ENCODE results near the gene MINDY2. TPM values are rescaled to one million over a fixed set of nuclear protein-coding genes. Genes with fewer than 3 reads are reported as not detected.

MINDY2 gene
- total and polyA plus RNA-seq, 10 of the 15 experiments (the other 5 are each of a cell fraction or from before 2014, with no cell fraction given) = 0.73 to 9.4 (median 3.3) TPM

- peak overlapping the region; percentile 61 for H3K4me2 ChIP-seq (ENCODE audit: control insufficient read depth, insufficient read depth)
- peak overlapping the region; percentile 87 for H3K9ac ChIP-seq (ENCODE audit: control insufficient read depth, insufficient read depth, low read length)
- CTCF ChIA-PET = interaction anchor here (2.2 kb wide), 1 partner anchor 22 kb away, joined by 10 read pairs; the partner anchor contains the start of gene MINDY2
- no peaks in the 10 kb centered on the region for H3K4me1 ChIP-seq (ENCODE audit: control insufficient read depth, insufficient read depth, low read length)
- under 1% methylated on average over 14 of the region's 14 CpGs for WGBS (ENCODE audit: insufficient coverage, insufficient replicate concordance, low lambda C conversion rate, missing lambda C conversion rate)
- no peak for DNase-seq (ENCODE audit: low read depth, low spot score)
- ATAC-seq = peak; percentile 6
- H3K36me3 ChIP-seq (ENCODE audit: control insufficient read depth in 2 of 2, insufficient read depth in 2 of 2, low read length in 1 of 2) = no peaks in the 10 kb centered on the region
- peak overlapping the region; percentile 14; the same call in 1 of the 2 replicates for H2AFZ ChIP-seq (ENCODE audit: control insufficient read depth, low read depth, low read length)
- H4K20me1 ChIP-seq (ENCODE audit: control insufficient read depth, insufficient read depth) = no peaks in the 10 kb centered on the region
- in situ Hi-C loops (cut with MboI) (no loop called here), intact Hi-C loops (cut with micrococcal nuclease; ENCODE audit: unreplicated experiment) (loop anchor here (5.0 to 10.0 kb wide), 2 partner anchors 293 to 521 kb away; no protein-coding TSS in a partner anchor)
- SMC1A ChIA-PET (ENCODE audit: uncharacterized antibody, unreplicated experiment) = interaction anchor here (0.6 to 4.6 kb wide), 11 partner anchors 10 to 479 kb away, joined by 3 to 40 read pairs (median 4); partner anchors contain the start of gene MINDY2
- peak overlapping the region; percentile 94 for H3K4me3 ChIP-seq
- POLR2A ChIA-PET = interaction anchor here (0.6 to 2.3 kb wide), 3 partner anchors 12 to 162 kb away, joined by 3 to 10 read pairs (median 8); no protein-coding TSS in a partner anchor
- no peaks in the 10 kb centered on the region for H3K9me3 ChIP-seq (replicated peaks; ENCODE audit: control insufficient read depth, insufficient read depth, low read length)
- no TSS peak for BruUV-seq (replicated peaks)
- peak overlapping the region; percentile 91 for H3K27ac ChIP-seq (ENCODE audit: control insufficient read depth, insufficient read depth)
- no peak for FAIRE-seq
- RAD21 ChIA-PET (ENCODE audit: unreplicated experiment) = interaction anchor here (1.0 to 2.4 kb wide), 5 partner anchors 23 to 520 kb away, joined by 4 to 11 read pairs (median 6); partner anchors contain the start of gene MINDY2
- no peaks in the 10 kb centered on the region for H3K27me3 ChIP-seq (replicated peaks in 1 of 2; ENCODE audit: control insufficient read depth in 2 of 2, insufficient read depth in 2 of 2, low read length in 1 of 2)
- peaks cover 62% of the 10 kb centered on the region for H3K79me2 ChIP-seq (ENCODE audit: control insufficient read depth, insufficient read depth, low read length)
- TF ChIP-seq, protein P1, sequence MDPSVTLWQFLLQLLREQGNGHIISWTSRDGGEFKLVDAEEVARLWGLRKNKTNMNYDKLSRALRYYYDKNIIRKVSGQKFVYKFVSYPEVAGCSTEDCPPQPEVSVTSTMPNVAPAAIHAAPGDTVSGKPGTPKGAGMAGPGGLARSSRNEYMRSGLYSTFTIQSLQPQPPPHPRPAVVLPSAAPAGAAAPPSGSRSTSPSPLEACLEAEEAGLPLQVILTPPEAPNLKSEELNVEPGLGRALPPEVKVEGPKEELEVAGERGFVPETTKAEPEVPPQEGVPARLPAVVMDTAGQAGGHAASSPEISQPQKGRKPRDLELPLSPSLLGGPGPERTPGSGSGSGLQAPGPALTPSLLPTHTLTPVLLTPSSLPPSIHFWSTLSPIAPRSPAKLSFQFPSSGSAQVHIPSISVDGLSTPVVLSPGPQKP (IDR thresholded peaks at IDR 0.05; ENCODE audit: low read depth, low read length) = no peak
- TF ChIP-seq NR2C2 (IDR thresholded peaks at IDR 0.05; ENCODE audit: borderline replicate concordance, control insufficient read depth, insufficient read length, low read depth) = no peak
- TF ChIP-seq, protein P2, sequence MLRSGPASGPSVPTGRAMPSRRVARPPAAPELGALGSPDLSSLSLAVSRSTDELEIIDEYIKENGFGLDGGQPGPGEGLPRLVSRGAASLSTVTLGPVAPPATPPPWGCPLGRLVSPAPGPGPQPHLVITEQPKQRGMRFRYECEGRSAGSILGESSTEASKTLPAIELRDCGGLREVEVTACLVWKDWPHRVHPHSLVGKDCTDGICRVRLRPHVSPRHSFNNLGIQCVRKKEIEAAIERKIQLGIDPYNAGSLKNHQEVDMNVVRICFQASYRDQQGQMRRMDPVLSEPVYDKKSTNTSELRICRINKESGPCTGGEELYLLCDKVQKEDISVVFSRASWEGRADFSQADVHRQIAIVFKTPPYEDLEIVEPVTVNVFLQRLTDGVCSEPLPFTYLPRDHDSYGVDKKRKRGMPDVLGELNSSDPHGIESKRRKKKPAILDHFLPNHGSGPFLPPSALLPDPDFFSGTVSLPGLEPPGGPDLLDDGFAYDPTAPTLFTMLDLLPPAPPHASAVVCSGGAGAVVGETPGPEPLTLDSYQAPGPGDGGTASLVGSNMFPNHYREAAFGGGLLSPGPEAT (IDR thresholded peaks at IDR 0.05; ENCODE audit: low read depth) = no peak
- 0 out of 2 replicates have a peak, but pooled peaks have one; percentile 35 for TF ChIP-seq NBN (IDR thresholded peaks at IDR 0.05)
- TF ChIP-seq MTA3 (IDR thresholded peaks at IDR 0.05; ENCODE audit: borderline replicate concordance, low read length) = 0 out of 2 replicates have a peak, but pooled peaks have one; percentile 25
- no peak for TF ChIP-seq NRF1 (conservative IDR thresholded peaks at IDR 0.05; ENCODE audit: low read depth, low read length)
- TF ChIP-seq ZNF207 (IDR thresholded peaks at IDR 0.05; ENCODE audit: borderline replicate concordance) = no peak
- TF ChIP-seq GATAD2B (conservative IDR thresholded peaks at IDR 0.05; ENCODE audit: low read depth) = no peak
- TF ChIP-seq HCFC1 (IDR thresholded peaks at IDR 0.05; ENCODE audit: low read length) = no peak
- no peak for TF ChIP-seq SRF (IDR thresholded peaks at IDR 0.05; ENCODE audit: low read depth in 2 of 2, low read length in 2 of 2)
- TF ChIP-seq POLR2AphosphoS5 (IDR thresholded peaks at IDR 0.05; ENCODE audit: low read length) = no peak
- no peak for TF ChIP-seq KDM1A (IDR thresholded peaks at IDR 0.05; ENCODE audit: borderline replicate concordance)
- no peak for TF ChIP-seq LARP7 (IDR thresholded peaks at IDR 0.05)
- no peak for TF ChIP-seq BMI1 (IDR thresholded peaks at IDR 0.05; ENCODE audit: borderline replicate concordance)
- TF ChIP-seq GABPA (IDR thresholded peaks at IDR 0.05; ENCODE audit: low read depth) = 0 out of 2 replicates have a peak, but pooled peaks have one; percentile 18
- no peak for TF ChIP-seq RBBP5 (conservative IDR thresholded peaks at IDR 0.05)
- TF ChIP-seq TAF1 (IDR thresholded peaks at IDR 0.05; ENCODE audit: borderline replicate concordance, low read depth, low read length) = no peak
- TF ChIP-seq SMAD1 (IDR thresholded peaks at IDR 0.05; ENCODE audit: low read depth, partially characterized antibody) = no peak
- TF ChIP-seq PAX8 (IDR thresholded peaks at IDR 0.05) = no peak
- TF ChIP-seq NR2C1 (IDR thresholded peaks at IDR 0.05) = no peak
- TF ChIP-seq NFIC (IDR thresholded peaks at IDR 0.05; ENCODE audit: low read depth, low read length) = peak; percentile 24; the same call in 1 of the 2 replicates
- TF ChIP-seq TCF7 (IDR thresholded peaks at IDR 0.05; ENCODE audit: borderline replicate concordance) = 0 out of 2 replicates have a peak, but pooled peaks have one; percentile 30
- TF ChIP-seq NFXL1 (IDR thresholded peaks at IDR 0.05; ENCODE audit: borderline replicate concordance) = no peak
- TF ChIP-seq CBX5 (IDR thresholded peaks at IDR 0.05; ENCODE audit: low read depth) = 0 out of 2 replicates have a peak, but pooled peaks have one; percentile 13
Observed at GRCh38 chr15:58748040-58748851, 22.9 kb upstream of the MINDY2 start.

Measured in GM12878 (cell line).